HG03066 (cell line): ENCODE results near the gene ADAM12.
"Not testable (repeated sequence)": the region's sequence is repeated elsewhere in the genome, so short reads cannot be mapped to it uniquely, and the experiment has no call there.

Source experiments
- ATAC-seq: cut with Tn5 transposase; IDR thresholded peaks from one replicate; pipeline ENCODE4 v1.9.1; 2021; ENCODE audit warnings: low read depth; ENCODE audit not compliant: unreplicated experiment

Gene ADAM12

DNA sequence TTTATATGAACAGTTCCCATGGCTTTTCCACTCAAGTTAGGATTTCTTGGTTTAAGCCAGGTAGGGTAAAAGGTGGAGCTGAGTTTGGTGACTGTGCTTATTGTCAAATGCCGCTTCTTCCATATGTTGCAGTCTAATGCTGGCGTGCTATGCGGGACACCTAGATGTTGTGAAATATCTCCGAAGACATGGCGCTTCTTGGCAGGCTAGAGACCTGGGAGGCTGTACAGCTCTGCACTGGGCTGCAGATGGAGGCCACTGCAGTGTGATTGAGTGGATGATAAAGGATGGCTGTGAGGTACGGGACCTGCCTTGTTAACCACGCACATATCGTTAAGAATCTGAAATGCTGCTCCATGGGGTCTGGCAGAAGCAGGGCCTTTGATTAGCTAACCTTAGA, 383.5 kb downstream of the ADAM12 start:
- no peak for ATAC-seq

DNA sequence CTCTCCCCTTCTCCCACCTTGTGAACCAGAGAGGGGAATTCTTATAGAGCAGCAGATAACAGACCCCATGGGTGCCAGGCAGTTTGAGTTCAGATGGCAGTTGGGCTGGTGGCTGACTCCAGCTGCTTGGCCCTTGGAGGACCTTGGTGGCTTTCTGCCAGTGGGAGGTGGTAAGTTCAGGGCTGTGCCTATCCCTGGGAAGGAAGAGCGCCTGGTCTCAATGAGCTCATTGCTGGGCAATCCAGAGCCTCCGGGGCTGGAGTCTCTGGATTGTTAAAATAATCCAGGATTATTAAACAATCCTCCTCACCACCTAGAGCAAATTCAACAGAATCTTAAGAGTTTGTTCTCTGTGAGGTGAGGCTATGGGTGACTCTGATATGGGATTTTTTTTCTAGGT, 386.7 kb downstream of the ADAM12 start:
- ATAC-seq, result no peak

DNA sequence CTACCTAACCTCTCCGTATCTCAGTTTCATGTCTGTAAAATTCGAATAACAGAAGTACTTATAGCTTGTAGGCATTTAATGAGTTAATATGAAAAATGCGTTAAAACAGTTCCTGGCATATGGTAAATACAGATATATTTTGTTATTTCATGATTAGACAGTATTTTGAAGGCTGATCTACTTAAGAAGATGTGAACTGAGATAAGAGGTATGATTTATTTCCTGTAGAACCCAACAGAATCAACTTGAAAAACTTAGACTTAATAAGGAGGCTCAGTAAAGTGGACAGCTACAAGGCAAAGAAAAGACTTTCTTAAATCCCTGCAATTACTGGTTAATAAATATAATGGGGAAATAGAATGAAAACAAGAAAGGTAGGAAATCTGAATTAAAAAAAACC, 388.6 kb downstream of the ADAM12 start:
- no peak for ATAC-seq

- ATAC-seq, result no peak
Measured at GRCh38 chr10:125997586-125997985, 390.7 kb downstream of the ADAM12 start.

- no peak for ATAC-seq
Measured at GRCh38 chr10:125995726-125996304, 392.5 kb downstream of the ADAM12 start.

DNA sequence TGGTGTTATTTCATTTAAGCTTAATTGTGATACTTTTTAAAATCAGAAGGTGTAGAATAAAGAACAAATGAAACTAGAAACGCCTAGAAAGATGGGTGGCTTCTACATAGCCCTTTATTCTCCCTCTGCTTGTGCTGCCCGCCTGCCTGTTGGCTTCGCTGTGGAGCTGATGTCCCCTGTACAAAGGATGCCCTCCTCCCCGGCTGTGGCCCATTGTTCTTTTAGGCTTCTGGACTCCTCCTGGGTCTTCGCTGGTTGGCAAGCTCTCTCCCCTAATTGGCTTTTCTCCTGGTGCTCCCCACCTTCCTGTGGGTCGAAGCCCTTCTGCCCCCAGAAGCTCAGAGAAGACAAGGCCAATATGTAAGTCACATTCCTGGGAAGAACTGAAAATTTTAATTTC, 393.7 kb downstream of the ADAM12 start:
- ATAC-seq, result no peak

DNA sequence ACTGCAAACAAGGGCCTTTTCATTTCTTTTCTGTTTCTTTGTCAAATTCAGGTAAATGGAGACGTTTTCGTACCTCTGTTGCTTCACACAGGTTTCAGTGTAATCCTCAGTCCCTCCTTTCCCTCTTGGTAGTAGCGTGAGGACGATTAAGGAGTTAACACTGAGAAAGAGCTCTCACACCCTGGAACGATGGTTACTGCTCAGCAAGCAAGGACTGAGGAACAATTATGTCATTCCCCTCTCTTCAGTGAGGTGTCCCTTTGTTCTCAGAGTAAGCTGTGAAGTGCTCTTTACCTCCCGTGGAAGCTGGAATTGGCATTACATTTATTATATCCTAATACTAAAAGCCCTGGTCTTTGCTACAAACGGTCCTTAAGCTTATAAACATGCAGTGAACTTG, 396.0 kb downstream of the ADAM12 start:
- no peak for ATAC-seq

GRCh38 chr10:125991392-125991791, 396.9 kb downstream of the ADAM12 start:
- no peak for ATAC-seq

- no peak for ATAC-seq
Measured at GRCh38 chr10:125990974-125991373, 397.3 kb downstream of the ADAM12 start.

GRCh38 chr10:125989791-125990190, 398.5 kb downstream of the ADAM12 start:
- ATAC-seq, result no peak

DNA sequence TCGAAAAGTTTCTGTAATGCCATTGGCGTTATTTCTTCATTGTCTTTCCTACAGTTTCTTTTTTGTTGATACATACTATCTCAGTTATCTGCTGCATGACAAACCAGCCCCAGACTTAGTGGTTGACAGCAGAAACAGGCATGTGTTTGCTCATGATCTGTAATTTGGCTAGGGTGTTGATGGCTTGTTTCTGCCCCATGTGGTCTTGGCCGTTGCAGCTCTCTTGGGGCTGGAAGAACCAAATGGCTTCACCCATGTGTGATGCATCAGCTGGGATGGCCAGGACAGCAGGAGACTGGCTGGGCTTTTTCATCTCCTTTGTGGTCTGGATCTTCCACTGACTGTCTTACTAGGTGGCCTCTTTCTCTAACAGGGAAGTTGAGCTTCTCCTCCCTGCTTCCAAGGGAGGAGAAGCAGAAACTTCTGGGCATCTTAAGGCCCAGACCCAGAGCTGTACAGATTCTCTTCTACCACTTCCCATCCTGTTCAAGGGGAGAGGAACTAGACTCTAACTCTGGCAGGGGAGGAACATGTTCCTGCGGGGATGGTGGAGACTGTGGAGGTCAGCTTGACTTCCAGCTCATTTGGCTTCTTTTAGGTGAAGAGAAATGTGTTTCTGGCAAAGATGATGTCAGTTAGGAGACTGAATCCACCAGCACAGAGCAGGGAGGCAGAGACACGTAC, 402.6 kb downstream of the ADAM12 start:
- no peak for ATAC-seq

DNA sequence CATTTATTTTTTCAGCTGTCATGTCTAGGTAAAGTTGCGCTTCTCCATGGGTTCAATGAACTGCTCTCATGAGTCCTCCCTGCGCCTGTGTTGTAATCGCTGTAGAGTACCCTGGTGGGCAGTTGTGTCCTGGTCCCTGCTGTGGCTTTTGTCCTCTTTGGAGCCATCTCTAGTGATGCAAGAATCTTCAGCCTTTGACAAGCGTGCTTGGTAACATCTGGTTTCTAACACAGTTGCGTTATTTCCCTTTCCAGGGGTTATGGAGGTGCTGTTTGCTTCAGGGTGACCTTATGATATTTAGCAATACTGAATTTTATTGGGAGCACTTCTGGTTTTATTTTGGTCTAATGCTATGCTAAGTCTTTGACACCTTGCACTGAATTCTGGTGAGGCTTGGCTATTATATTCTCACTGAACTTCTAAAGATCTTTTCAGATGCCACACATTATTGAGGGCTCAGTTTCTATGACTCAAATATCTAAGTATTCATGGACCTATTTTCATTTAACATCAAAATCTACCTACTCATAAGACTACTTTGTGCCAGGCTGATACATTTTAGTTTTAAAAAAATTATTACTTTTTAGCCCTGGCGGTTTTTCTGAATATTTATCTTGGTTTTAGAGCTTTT, 403.3 kb downstream of the ADAM12 start:
- ATAC-seq, result no peak

- ATAC-seq, result no peak
Measured at GRCh38 chr10:125984346-125984745, 403.9 kb downstream of the ADAM12 start.

- no peak for ATAC-seq
Measured at GRCh38 chr10:125983656-125984055, 404.6 kb downstream of the ADAM12 start.

DNA sequence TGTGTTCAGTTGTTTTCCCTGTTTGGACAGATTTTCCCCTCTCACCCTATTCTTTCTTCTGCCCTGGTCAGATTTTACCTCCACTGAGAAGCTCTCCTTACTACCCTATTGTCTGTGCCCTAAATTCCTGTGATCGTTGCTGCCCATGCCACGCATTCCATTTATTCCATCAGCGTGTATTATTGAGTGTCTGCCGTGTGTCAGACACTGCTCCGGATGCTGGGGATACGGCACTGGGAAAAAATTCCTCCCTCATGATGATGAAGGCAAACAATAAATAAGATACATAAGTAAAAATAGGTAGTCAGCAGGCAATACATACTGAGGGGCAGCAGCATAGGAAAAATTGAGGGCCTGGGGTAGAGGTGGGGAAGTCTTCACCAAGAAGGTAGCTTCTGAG, 405.1 kb downstream of the ADAM12 start:
- no peak for ATAC-seq

DNA sequence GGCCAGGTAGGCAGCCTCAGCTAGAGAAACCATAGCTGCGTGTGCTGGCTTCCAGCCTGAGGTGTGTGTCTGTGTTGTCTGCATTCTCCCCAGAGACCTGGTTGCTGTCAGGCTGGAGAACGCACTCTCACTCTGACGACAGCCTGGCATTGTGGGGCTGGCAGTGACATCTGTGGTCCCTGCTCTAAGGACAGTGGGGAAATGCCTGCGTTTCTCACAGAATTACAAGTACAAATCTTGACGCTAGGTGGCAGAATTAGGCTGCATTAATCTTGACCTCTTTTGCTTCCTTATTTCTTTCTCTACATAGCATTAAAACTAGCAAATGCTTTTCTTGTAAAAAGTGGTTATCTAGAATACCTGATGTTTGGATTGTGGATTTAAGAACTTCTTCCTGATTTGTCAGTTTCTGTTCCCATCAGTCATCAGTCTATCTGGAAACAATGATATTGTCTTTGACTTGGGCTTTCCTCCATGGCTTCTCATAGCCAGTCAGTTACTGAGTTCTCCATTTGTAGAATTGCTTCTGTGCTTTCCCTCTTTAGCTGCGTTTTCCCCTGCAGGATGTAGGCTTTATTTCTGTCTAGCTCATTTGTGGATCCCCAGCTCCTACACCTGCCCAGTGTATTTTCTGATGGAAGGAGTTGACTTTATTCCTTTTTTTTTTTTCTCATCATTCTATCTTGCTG, 405.9 kb downstream of the ADAM12 start:
- ATAC-seq, result peak; percentile 67

DNA sequence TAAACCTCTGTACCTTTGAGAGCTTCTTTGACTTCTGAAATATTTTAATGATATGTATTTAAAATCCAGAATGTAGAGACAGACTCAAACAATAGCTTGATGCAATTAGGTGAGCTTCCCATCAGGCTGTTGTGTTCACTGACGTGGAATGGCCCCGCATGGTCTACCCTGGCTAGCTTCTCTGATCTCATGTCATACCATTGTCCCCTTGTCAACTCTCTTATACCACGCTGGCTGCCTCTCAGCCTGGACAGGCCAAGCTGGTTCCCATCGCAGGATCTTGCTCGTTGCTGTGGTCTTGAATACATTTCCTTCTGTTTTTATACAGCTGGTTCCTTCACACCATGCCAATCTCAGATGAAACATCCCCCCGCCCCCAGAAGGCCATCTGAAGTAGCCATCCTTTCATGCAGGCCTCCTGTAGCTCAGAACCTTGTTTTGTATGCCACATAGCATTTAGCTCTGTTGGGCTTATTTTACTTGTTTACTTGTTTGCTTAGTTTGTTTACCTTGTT, 407.7 kb downstream of the ADAM12 start:
- ATAC-seq, result no peak

DNA sequence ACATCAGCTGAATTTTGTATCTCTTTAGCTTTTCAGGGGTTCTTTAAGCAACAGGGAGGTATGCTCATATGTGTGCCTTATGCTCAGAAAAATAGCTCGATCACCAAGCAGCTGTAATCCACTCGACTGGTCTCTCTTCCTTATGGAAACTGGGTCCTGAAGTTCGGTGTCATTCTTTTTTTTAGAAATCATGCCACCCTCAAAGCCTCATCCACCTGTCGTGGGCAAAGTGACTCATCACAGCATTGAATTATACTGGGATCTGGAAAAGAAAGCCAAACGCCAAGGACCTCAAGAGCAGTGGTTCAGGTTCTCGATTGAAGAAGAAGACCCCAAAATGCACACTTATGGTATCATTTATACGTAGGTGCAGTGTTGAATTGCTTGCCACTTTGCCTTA, 408.3 kb downstream of the ADAM12 start:
- no peak for ATAC-seq

DNA sequence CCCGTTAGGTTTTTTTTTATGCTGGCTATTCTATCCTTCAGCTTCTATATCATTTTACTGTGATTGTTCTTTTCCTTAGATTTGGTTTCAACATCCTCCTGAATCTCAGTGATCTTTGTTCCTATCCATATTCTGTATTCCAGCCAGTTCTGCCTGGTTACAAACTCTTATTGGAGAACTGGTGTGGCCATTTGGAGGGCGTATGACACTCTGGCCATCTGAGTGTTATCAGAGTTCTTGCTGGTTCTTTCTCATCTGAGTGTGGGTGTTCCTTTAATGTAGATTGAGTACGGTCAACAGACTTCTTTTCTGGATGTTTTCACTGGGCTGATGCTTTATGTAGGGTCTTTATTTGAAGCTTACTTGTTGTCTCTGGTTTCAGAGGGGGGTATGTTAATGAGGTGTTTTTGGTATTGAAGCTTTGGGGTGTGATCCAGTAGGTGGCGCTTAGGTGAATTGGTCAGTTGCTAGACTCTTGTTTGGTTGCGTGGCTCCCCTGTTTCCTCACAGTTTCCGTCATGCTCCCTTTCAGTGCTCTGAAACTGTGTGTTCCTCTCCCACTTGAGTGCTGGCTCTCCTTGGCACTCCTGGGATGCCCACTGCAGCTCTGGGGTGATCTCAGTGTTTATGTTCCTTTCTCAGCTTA, 411.2 kb downstream of the ADAM12 start:
- ATAC-seq, result no peak

DNA sequence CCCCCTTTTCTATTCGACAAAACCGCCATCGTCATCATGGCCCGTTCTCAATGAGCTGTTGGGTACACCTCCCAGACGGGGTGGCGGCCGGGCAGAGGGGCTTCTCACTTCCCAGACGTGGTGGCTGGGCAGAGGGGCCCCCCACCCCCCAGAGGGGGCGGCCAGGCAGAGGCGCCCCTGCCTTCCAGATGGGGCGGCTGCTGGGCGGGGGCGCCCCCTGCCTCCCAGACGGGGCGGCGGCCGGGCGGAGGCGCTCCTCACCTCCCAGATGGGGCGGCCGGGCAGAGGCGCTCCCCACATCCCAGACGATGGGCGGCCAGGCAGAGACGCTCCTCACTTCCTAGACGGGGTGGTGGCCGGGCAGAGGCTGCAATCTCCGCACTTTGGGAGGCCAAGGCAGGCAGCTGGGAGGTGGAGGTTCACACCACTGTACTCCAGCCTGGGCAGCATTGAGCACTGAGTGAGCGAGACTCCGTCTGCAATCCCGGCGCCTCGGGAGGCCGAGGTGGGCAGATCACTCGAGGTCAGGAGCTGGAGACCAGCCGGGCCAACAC, 418.1 kb downstream of the ADAM12 start:
- not testable (repeated sequence) for ATAC-seq

DNA sequence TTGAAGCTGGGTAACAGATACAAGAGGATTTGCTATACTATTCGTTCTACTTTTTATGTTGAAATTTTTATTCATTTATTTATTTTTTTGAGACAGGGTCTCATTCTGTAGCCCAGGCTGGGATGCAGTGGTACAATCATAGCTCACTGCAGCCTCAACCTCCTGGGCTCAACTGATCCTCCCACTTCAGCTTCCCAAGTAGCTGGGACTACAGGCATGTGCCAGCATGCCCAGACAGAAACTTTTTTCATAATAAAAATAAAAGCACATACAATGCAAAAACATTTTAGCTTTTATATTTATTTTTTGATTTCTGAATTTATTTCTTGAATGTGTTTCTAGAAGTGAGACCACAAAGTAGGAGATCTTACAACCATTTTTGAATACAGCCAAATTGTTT, 420.7 kb downstream of the ADAM12 start:
- no peak for ATAC-seq
